ENCODE measurements around the gene SLC39A6. TPM values are rescaled to one million over a fixed set of nuclear protein-coding genes. Genes with fewer than 3 reads are reported as not detected.

Gene SLC39A6
- total RNA-seq, 3 donors from 2014 or later (not counting 1 experiment from before 2014, with no cell fraction given): 15.2 to 18.8 (median 18.1) TPM

DNA sequence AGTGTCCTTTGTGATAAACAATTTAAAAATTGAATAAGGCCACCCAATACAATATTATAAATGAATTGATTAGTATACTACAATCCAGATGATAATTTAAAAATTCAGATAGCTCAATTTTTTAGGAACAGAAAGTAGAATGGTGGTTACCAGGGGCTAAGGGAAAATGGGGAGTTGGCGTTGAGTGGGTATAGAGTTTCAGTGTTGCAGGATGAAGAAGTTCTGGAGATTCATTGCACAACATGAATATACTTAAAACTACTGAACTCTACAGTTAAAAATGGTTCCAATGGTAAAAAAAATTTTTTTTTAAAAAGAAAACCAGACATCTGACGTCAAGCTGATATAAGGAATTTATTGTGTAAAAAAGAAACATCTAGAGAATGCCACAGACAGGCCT is 20.9 kb downstream of the SLC39A6 start:
- TF ChIP-seq, protein P1, sequence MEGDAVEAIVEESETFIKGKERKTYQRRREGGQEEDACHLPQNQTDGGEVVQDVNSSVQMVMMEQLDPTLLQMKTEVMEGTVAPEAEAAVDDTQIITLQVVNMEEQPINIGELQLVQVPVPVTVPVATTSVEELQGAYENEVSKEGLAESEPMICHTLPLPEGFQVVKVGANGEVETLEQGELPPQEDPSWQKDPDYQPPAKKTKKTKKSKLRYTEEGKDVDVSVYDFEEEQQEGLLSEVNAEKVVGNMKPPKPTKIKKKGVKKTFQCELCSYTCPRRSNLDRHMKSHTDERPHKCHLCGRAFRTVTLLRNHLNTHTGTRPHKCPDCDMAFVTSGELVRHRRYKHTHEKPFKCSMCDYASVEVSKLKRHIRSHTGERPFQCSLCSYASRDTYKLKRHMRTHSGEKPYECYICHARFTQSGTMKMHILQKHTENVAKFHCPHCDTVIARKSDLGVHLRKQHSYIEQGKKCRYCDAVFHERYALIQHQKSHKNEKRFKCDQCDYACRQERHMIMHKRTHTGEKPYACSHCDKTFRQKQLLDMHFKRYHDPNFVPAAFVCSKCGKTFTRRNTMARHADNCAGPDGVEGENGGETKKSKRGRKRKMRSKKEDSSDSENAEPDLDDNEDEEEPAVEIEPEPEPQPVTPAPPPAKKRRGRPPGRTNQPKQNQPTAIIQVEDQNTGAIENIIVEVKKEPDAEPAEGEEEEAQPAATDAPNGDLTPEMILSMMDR (IDR thresholded peaks at IDR 0.05): no peak
- H3K27me3 ChIP-seq (ENCODE audit: control insufficient read depth, insufficient read depth, low read length): no peaks in the 10 kb centered on the region
- H3K4me3 Mint-ChIP-seq: no peak overlapping the region
- H3K27me3 Mint-ChIP-seq (ENCODE audit: low read depth in 2 of 2): no peaks in the 10 kb centered on the region
- DNase-seq (no peak), ATAC-seq (no peak)
- no peak overlapping the region for H3K4me3 ChIP-seq (ENCODE audit: low read length)
- WGBS (ENCODE audit: insufficient coverage): no CpG with 5 or more reads among the region's 2 CpGs
- H3K4me1 Mint-ChIP-seq: no peaks in the 10 kb centered on the region
- no peaks in the 10 kb centered on the region for H3K4me1 ChIP-seq (ENCODE audit: control insufficient read depth, insufficient read depth, low read length)
- H3K36me3 ChIP-seq (ENCODE audit: control insufficient read depth, insufficient read depth, low read length): peaks cover 34% of the 10 kb centered on the region
- no peak overlapping the region for H3K27ac ChIP-seq (ENCODE audit: low read length)
- peaks cover 13% of the 10 kb centered on the region for H3K36me3 Mint-ChIP-seq
- H3K9me3 Mint-ChIP-seq: no peaks in the 10 kb centered on the region
- no peak overlapping the region for H3K27ac Mint-ChIP-seq
- no peaks in the 10 kb centered on the region for H3K9me3 ChIP-seq (ENCODE audit: control insufficient read depth, insufficient read depth, low read length)
- intact Hi-C loops (cut with micrococcal nuclease): no loop called here

DNA sequence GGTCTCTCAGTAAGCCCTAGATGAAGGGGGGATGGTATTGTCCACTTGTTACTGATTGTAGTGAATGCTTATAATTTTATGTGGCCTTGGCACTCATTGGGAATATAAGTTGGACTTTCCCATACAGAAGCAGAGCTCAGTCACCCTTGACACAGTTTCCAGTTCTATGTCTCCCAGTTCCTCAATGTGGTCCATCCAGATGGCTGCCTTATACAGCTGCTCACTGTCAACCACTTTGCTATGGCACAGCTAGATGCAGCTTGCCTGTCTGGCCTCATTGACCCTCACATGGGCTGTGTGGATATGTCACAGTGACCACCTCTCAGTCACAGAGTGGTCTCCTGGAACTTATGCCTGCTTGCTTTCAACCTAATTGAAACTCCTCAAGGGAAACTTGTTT is 21.7 kb downstream of the SLC39A6 start:
- no peaks in the 10 kb centered on the region for H3K9me3 ChIP-seq (ENCODE audit: control insufficient read depth, insufficient read depth, low read length)

DNA sequence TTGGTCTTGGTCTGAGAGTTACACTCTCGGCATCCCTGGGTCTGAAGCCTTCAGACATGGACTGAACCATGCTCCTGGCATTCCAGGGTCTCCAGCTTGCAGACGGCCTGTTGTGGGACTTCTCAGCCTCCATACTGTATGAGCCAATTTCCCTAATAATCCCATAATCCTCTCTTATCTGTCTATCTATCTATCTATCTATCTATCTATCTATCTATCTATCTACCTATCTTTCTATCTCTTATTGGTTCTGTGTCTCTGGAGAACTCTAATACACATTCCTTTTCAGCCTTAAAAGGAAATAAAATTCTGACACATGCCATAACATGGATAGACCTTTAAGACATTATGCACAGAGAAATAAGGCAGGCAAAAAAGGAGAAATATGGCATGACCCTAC is 24.4 kb downstream of the SLC39A6 start:
- no peaks in the 10 kb centered on the region for H3K9me3 Mint-ChIP-seq
- Histone ChIP-seq H3K27me3 (ENCODE audit: control insufficient read depth, insufficient read depth, low read length) (no peaks in the 10 kb centered on the region), H3K9me3 (ENCODE audit: control insufficient read depth, insufficient read depth, low read length) (no peaks in the 10 kb centered on the region), H3K36me3 (ENCODE audit: control insufficient read depth, insufficient read depth, low read length) (peaks cover 6% of the 10 kb centered on the region), H3K27ac (ENCODE audit: low read length) (no peak overlapping the region), H3K4me3 (ENCODE audit: low read length) (no peak overlapping the region), H3K4me1 (ENCODE audit: control insufficient read depth, insufficient read depth, low read length) (no peaks in the 10 kb centered on the region)
- H3K27me3 Mint-ChIP-seq (ENCODE audit: low read depth in 2 of 2): no peaks in the 10 kb centered on the region
- H3K4me1 Mint-ChIP-seq: no peaks in the 10 kb centered on the region
- TF ChIP-seq, protein P1 (IDR thresholded peaks at IDR 0.05): no peak
- no peaks in the 10 kb centered on the region for H3K36me3 Mint-ChIP-seq
- no peak for DNase-seq
- 94% methylated on average over 2 of the region's 2 CpGs for WGBS (ENCODE audit: insufficient coverage)
- ATAC-seq: no peak
- intact Hi-C loops (cut with micrococcal nuclease): no loop called here
- no peak overlapping the region for H3K4me3 Mint-ChIP-seq
- H3K27ac Mint-ChIP-seq: no peak overlapping the region

More for the DNA sequence above, 21.7 kb downstream of the SLC39A6 start:
- Mint-ChIP-seq H3K4me1 (no peaks in the 10 kb centered on the region), H3K27ac (no peak overlapping the region), H3K9me3 (no peaks in the 10 kb centered on the region), H3K36me3 (peaks cover 10% of the 10 kb centered on the region), H3K4me3 (no peak overlapping the region), H3K27me3 (ENCODE audit: low read depth in 2 of 2) (no peaks in the 10 kb centered on the region)
- H3K27ac ChIP-seq (ENCODE audit: low read length): no peak overlapping the region
- ATAC-seq: no peak
- peaks cover 30% of the 10 kb centered on the region for H3K36me3 ChIP-seq (ENCODE audit: control insufficient read depth, insufficient read depth, low read length)
- intact Hi-C loops (cut with micrococcal nuclease): no loop called here
- H3K27me3 ChIP-seq (ENCODE audit: control insufficient read depth, insufficient read depth, low read length): no peaks in the 10 kb centered on the region
- no peaks in the 10 kb centered on the region for H3K4me1 ChIP-seq (ENCODE audit: control insufficient read depth, insufficient read depth, low read length)
- DNase-seq: no peak
- TF ChIP-seq, protein P1 (IDR thresholded peaks at IDR 0.05): no peak
- H3K4me3 ChIP-seq (ENCODE audit: low read length): no peak overlapping the region

DNA sequence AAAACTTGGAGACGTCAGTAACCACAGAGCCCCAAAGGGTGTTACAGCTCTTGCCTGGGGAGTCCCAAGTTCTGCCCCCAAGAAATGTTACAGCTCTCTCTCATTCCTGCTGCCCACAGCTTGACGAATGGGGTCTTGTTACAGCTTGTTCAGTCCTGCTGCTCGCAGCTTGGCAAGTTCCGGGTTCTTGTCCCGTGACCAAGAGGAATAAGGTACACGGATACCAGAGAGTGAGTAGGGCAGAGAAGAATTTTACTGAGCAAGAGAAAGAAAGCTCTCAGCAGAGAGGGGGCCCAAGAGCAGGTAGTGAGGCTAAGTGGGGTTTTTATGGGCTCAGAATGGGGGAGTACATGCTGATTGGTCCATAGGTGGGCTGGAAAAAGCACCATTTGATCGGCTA is 27.2 kb downstream of the SLC39A6 start:
- intact Hi-C loops (cut with micrococcal nuclease): no loop called here
- DNase-seq (no peak), ATAC-seq (no peak)
- H3K27ac ChIP-seq (ENCODE audit: low read length): no peak overlapping the region
- no peaks in the 10 kb centered on the region for H3K4me1 ChIP-seq (ENCODE audit: control insufficient read depth, insufficient read depth, low read length)
- 98% methylated on average over 7 of the region's 7 CpGs for WGBS (ENCODE audit: insufficient coverage)
- no peaks in the 10 kb centered on the region for H3K9me3 ChIP-seq (ENCODE audit: control insufficient read depth, insufficient read depth, low read length)
- TF ChIP-seq, protein P1 (IDR thresholded peaks at IDR 0.05): no peak
- H3K9me3 Mint-ChIP-seq: no peaks in the 10 kb centered on the region
- H3K4me3 Mint-ChIP-seq: no peak overlapping the region
- H3K27me3 ChIP-seq (ENCODE audit: control insufficient read depth, insufficient read depth, low read length): no peaks in the 10 kb centered on the region
- peaks cover 4 to 9% of the 10 kb centered on the region in 2 donors for H3K27me3 Mint-ChIP-seq (ENCODE audit: low read depth in 2 of 2)
- H3K4me1 Mint-ChIP-seq: no peaks in the 10 kb centered on the region
- H3K36me3 Mint-ChIP-seq: no peaks in the 10 kb centered on the region
- H3K27ac Mint-ChIP-seq: no peak overlapping the region
- no peak overlapping the region for H3K4me3 ChIP-seq (ENCODE audit: low read length)
- no peaks in the 10 kb centered on the region for H3K36me3 ChIP-seq (ENCODE audit: control insufficient read depth, insufficient read depth, low read length)
